Measurements from ENCODE around the gene CGNL1.

Gene CGNL1

GRCh38 chr15:57503051-57503702, 126.9 kb downstream of the CGNL1 start:
- Histone ChIP-seq H2AFZ (ENCODE audit: low read depth, low read length) (no peak overlapping the region), H3K4ac (ENCODE audit: low read depth in 1 of 2, low read length in 2 of 2) (no peak overlapping the region), H3K79me1 (replicated peaks; ENCODE audit: low read length, poor library complexity, severe bottlenecking) (peaks cover 16% of the 10 kb centered on the region), H4K8ac (ENCODE audit: low read length) (no peak overlapping the region), H3K4me3 (ENCODE audit: insufficient read depth in 1 of 2, low read depth in 1 of 2, low read length in 2 of 2) (no peak overlapping the region), H3K4me2 (ENCODE audit: low read length, poor library complexity, severe bottlenecking) (no peak overlapping the region), H2BK5ac (ENCODE audit: low read depth, low read length, poor library complexity, severe bottlenecking) (no peak overlapping the region), H3K27ac (ENCODE audit: low read length, poor library complexity, severe bottlenecking) (no peak overlapping the region), H2BK15ac (ENCODE audit: low read depth, poor library complexity, severe bottlenecking) (no peak overlapping the region), H3K9ac (ENCODE audit: low read length) (no peak overlapping the region), H4K91ac (ENCODE audit: low read length) (no peak overlapping the region), H3K23ac (ENCODE audit: low read length in 2 of 2) (no peak overlapping the region), H3K9me3 (ENCODE audit: control insufficient read depth, low read length) (no peaks in the 10 kb centered on the region), H3K18ac (ENCODE audit: low read depth in 1 of 2, low read length in 2 of 2) (no peak overlapping the region), H3K36me3 (ENCODE audit: control insufficient read depth in 1 of 2, insufficient read depth in 2 of 2, low read depth in 1 of 2, low read length in 2 of 2) (peaks cover 0 to 3% of the 10 kb centered on the region in 2 experiments), H3K4me1 (ENCODE audit: control insufficient read depth, insufficient read depth, low read depth, low read length) (peaks cover 36% of the 10 kb centered on the region), H3K14ac (ENCODE audit: low read length in 2 of 2) (no peak overlapping the region), H2BK12ac (ENCODE audit: low read length in 2 of 2) (no peak overlapping the region), H3K27me3 (ENCODE audit: control insufficient read depth in 1 of 2, insufficient read depth in 1 of 2, low read length in 2 of 2) (no peaks in the 10 kb centered on the region), H2BK120ac (ENCODE audit: low read depth, low read length) (no peak overlapping the region), H2AK5ac (ENCODE audit: low read length, severe bottlenecking) (peak overlapping the region; percentile 1)
- 89% methylated on average over 6 of the region's 6 CpGs for WGBS
- DNase-seq = no peak

DNA sequence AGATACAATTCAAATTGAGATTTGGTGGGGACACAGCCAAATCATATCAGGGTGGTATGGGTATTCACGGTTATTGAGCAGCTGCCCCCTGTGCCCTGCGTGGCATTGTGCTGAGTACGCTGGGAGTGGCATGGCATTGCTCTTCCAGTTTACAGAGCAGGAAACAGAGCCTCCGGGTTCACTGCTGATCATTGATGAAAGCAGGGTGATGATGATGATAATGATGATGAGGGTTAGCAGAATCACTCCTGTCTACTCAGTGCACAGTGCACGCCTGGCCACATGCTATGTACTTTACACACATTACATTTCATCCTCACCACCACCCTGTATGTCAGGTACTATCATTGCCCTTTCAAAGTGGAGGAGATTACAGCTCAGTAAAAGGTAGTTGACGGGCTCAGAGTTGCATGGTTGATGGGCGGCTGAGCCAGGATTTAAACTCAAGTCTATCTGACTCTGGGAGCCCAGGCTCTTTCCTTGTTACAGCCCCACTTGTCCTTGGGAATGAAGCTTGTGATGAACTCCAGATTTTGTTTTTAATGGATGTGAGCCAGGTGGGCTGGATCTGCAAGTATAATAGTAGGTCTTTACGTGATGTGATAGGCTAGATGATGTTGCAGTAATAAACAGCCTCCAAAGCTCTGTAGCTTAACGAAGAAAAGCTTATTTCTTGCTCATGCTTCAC, 127.8 kb downstream of the CGNL1 start:
- Histone ChIP-seq H3K4me2 (ENCODE audit: low read length, poor library complexity, severe bottlenecking) (no peak overlapping the region), H3K4ac (ENCODE audit: low read depth in 1 of 2, low read length in 2 of 2) (no peak overlapping the region), H4K8ac (ENCODE audit: low read length) (no peak overlapping the region), H2BK120ac (ENCODE audit: low read depth, low read length) (no peak overlapping the region), H3K14ac (ENCODE audit: low read length in 2 of 2) (no peak overlapping the region), H2AFZ (ENCODE audit: low read depth, low read length) (no peak overlapping the region), H2BK12ac (ENCODE audit: low read length in 2 of 2) (no peak overlapping the region), H3K4me1 (ENCODE audit: control insufficient read depth, insufficient read depth, low read depth, low read length) (peaks cover 37% of the 10 kb centered on the region), H3K79me1 (replicated peaks; ENCODE audit: low read length, poor library complexity, severe bottlenecking) (peaks cover 12% of the 10 kb centered on the region), H3K4me3 (ENCODE audit: insufficient read depth in 1 of 2, low read depth in 1 of 2, low read length in 2 of 2) (no peak overlapping the region), H3K9ac (ENCODE audit: low read length) (no peak overlapping the region), H3K36me3 (ENCODE audit: control insufficient read depth in 1 of 2, insufficient read depth in 2 of 2, low read depth in 1 of 2, low read length in 2 of 2) (peaks cover 0 to 3% of the 10 kb centered on the region in 2 experiments), H3K27me3 (ENCODE audit: control insufficient read depth in 1 of 2, insufficient read depth in 1 of 2, low read length in 2 of 2) (no peaks in the 10 kb centered on the region), H3K23ac (ENCODE audit: low read length in 2 of 2) (no peak overlapping the region), H2BK15ac (ENCODE audit: low read depth, poor library complexity, severe bottlenecking) (no peak overlapping the region), H2BK5ac (ENCODE audit: low read depth, low read length, poor library complexity, severe bottlenecking) (no peak overlapping the region), H3K27ac (ENCODE audit: low read length, poor library complexity, severe bottlenecking) (no peak overlapping the region), H2AK5ac (ENCODE audit: low read length, severe bottlenecking) (peak overlapping the region; percentile 34), H3K18ac (ENCODE audit: low read depth in 1 of 2, low read length in 2 of 2) (no peak overlapping the region), H4K91ac (ENCODE audit: low read length) (no peak overlapping the region), H3K9me3 (ENCODE audit: control insufficient read depth, low read length) (no peaks in the 10 kb centered on the region)
- WGBS = 89% methylated on average over 7 of the region's 9 CpGs
- DNase-seq = no peak

GRCh38 chr15:57504599-57504940, 128.3 kb downstream of the CGNL1 start:
- H2BK12ac ChIP-seq (ENCODE audit: low read length in 2 of 2) = no peak overlapping the region
- H3K27ac ChIP-seq (ENCODE audit: low read length, poor library complexity, severe bottlenecking) = peak overlapping the region; percentile 58
- no peak overlapping the region for H3K4me3 ChIP-seq (ENCODE audit: insufficient read depth in 1 of 2, low read depth in 1 of 2, low read length in 2 of 2)
- no peak overlapping the region for H2AFZ ChIP-seq (ENCODE audit: low read depth, low read length)
- no peak overlapping the region for H3K14ac ChIP-seq (ENCODE audit: low read length in 2 of 2)
- H3K23ac ChIP-seq (ENCODE audit: low read length in 2 of 2) = no peak overlapping the region
- H3K36me3 ChIP-seq (ENCODE audit: control insufficient read depth in 1 of 2, insufficient read depth in 2 of 2, low read depth in 1 of 2, low read length in 2 of 2) = peaks cover 0 to 3% of the 10 kb centered on the region in 2 experiments
- DNase-seq = no peak
- peaks cover 12% of the 10 kb centered on the region for H3K79me1 ChIP-seq (replicated peaks; ENCODE audit: low read length, poor library complexity, severe bottlenecking)
- H3K18ac ChIP-seq (ENCODE audit: low read depth in 1 of 2, low read length in 2 of 2) = no peak overlapping the region
- H2BK120ac ChIP-seq (ENCODE audit: low read depth, low read length) = no peak overlapping the region
- peaks cover 39% of the 10 kb centered on the region for H3K4me1 ChIP-seq (ENCODE audit: control insufficient read depth, insufficient read depth, low read depth, low read length)
- no peak overlapping the region for H2BK5ac ChIP-seq (ENCODE audit: low read depth, low read length, poor library complexity, severe bottlenecking)
- no peak overlapping the region for H4K8ac ChIP-seq (ENCODE audit: low read length)
- 58% methylated on average over 1 of the region's 1 CpG for WGBS
- H2BK15ac ChIP-seq (ENCODE audit: low read depth, poor library complexity, severe bottlenecking) = no peak overlapping the region
- H3K27me3 ChIP-seq (ENCODE audit: control insufficient read depth in 1 of 2, insufficient read depth in 1 of 2, low read length in 2 of 2) = no peaks in the 10 kb centered on the region
- H3K4me2 ChIP-seq (ENCODE audit: low read length, poor library complexity, severe bottlenecking) = no peak overlapping the region
- no peak overlapping the region for H3K9ac ChIP-seq (ENCODE audit: low read length)
- no peak overlapping the region for H3K4ac ChIP-seq (ENCODE audit: low read depth in 1 of 2, low read length in 2 of 2)
- H2AK5ac ChIP-seq (ENCODE audit: low read length, severe bottlenecking) = peak overlapping the region; percentile 34
- no peaks in the 10 kb centered on the region for H3K9me3 ChIP-seq (ENCODE audit: control insufficient read depth, low read length)
- no peak overlapping the region for H4K91ac ChIP-seq (ENCODE audit: low read length)

GRCh38 chr15:57505056-57505715, 128.9 kb downstream of the CGNL1 start:
- WGBS = 75% methylated on average over 9 of the region's 10 CpGs
- Histone ChIP-seq H2BK12ac (ENCODE audit: low read length in 2 of 2) (no peak overlapping the region), H4K8ac (ENCODE audit: low read length) (no peak overlapping the region), H3K27ac (ENCODE audit: low read length, poor library complexity, severe bottlenecking) (peak overlapping the region; percentile 90), H3K4me1 (ENCODE audit: control insufficient read depth, insufficient read depth, low read depth, low read length) (peaks cover 38% of the 10 kb centered on the region), H3K36me3 (ENCODE audit: control insufficient read depth in 1 of 2, insufficient read depth in 2 of 2, low read depth in 1 of 2, low read length in 2 of 2) (peaks cover 0 to 3% of the 10 kb centered on the region in 2 experiments), H2AK5ac (ENCODE audit: low read length, severe bottlenecking) (peak overlapping the region; percentile 34), H4K91ac (ENCODE audit: low read length) (no peak overlapping the region), H3K9ac (ENCODE audit: low read length) (no peak overlapping the region), H3K4me3 (ENCODE audit: insufficient read depth in 1 of 2, low read depth in 1 of 2, low read length in 2 of 2) (no peak overlapping the region), H2BK15ac (ENCODE audit: low read depth, poor library complexity, severe bottlenecking) (no peak overlapping the region), H2BK5ac (ENCODE audit: low read depth, low read length, poor library complexity, severe bottlenecking) (no peak overlapping the region), H3K79me1 (replicated peaks; ENCODE audit: low read length, poor library complexity, severe bottlenecking) (peaks cover 9% of the 10 kb centered on the region), H2AFZ (ENCODE audit: low read depth, low read length) (no peak overlapping the region), H3K27me3 (ENCODE audit: control insufficient read depth in 1 of 2, insufficient read depth in 1 of 2, low read length in 2 of 2) (no peaks in the 10 kb centered on the region), H3K23ac (ENCODE audit: low read length in 2 of 2) (no peak overlapping the region), H2BK120ac (ENCODE audit: low read depth, low read length) (no peak overlapping the region), H3K4ac (ENCODE audit: low read depth in 1 of 2, low read length in 2 of 2) (no peak overlapping the region), H3K9me3 (ENCODE audit: control insufficient read depth, low read length) (no peaks in the 10 kb centered on the region), H3K14ac (ENCODE audit: low read length in 2 of 2) (no peak overlapping the region), H3K4me2 (ENCODE audit: low read length, poor library complexity, severe bottlenecking) (no peak overlapping the region), H3K18ac (ENCODE audit: low read depth in 1 of 2, low read length in 2 of 2) (no peak overlapping the region)
- no peak for DNase-seq
